Measurements from ENCODE around the gene RANBP2.

DNA sequence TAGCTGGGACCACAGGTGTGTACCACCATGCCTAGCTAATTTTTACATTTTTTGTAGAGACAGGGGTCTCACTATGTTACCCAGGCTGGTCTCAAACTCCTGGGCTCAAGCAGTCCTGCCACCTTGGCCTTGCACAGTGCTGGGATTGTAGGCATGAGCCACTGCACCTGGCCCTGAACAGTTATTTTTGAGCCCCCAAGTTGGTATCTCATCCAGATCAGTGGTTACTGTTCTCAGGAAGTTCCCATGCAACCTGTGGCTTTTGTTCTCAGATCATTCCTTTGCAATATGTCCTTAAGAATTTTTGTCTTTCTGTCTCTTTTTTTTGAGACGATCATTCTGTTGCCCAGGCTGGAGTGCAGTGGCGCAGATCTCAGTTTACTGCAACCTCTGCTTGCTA, 59.6 kb downstream of the RANBP2 start:
- TF ChIP-seq, protein P1, sequence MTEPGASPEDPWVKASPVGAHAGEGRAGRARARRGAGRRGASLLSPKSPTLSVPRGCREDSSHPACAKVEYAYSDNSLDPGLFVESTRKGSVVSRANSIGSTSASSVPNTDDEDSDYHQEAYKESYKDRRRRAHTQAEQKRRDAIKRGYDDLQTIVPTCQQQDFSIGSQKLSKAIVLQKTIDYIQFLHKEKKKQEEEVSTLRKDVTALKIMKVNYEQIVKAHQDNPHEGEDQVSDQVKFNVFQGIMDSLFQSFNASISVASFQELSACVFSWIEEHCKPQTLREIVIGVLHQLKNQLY (CRISPR knock-in tag; IDR thresholded peaks at IDR 0.05), result no peak
- TF ChIP-seq ATF2 (CRISPR knock-in tag; IDR thresholded peaks at IDR 0.05; ENCODE audit: borderline replicate concordance, low read depth), result no peak
- TF ChIP-seq TP53 (CRISPR knock-in tag; IDR thresholded peaks at IDR 0.05), result no peak
